ENCODE measurements around the gene ELK3.

Gene ELK3

DNA sequence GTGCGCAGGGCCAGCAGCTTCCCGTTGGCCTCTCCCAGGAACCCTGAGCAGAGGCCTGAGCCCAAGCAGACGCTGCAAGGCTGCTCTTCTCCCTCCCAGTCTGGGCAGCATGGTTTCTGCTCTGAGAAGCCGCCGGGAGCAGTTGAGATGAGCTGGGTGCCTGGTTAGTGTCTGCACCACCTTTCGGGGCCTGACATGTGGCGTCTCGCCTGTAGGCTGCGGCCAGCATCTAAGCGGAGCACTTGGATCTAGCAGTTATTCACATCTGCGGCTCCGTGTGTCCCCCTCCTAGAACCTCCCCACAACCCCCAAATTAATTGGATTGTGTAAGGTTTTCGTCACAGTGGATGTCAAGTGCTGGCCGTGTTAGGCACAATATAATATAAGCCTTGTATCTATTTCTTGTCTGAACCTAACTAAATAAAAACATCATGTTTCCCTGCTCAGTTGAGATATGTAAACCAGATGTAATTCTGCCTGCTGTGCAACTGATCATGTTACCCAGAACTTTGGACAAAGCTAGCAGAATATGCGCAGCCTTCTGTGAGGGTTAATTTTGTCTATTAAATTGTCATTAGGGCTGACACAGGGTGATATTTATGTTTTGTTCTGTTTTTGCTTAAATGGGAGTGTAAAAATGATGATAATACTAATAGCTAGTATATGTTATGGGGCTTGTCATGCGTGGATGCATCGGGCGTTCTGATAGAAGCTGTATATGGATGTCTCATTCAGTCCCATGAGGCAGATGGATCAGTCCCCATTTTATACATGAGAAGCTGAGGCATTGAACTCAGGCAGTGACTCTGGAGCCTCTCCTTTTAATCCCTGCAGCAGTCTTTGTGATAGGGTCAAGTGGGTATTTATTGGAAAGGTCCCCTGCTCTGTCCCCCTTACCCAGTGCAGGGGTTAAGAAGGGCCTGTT, 45.8 kb downstream of the ELK3 start (continued):
- TF ChIP-seq ZNF8 (CRISPR knock-in tag; IDR thresholded peaks at IDR 0.05) (0 out of 2 replicates have a peak, but pooled peaks have one; percentile 4), PPARA (CRISPR knock-in tag; IDR thresholded peaks at IDR 0.05; ENCODE audit: borderline replicate concordance) (no peak), ZNF70 (CRISPR knock-in tag; IDR thresholded peaks at IDR 0.05) (no peak), BACH2 (CRISPR knock-in tag; IDR thresholded peaks at IDR 0.05; ENCODE audit: borderline replicate concordance) (no peak), TSHZ2 (CRISPR knock-in tag; IDR thresholded peaks at IDR 0.05) (peak; percentile 87), ZC3H10 (CRISPR knock-in tag; IDR thresholded peaks at IDR 0.05) (no peak)

DNA sequence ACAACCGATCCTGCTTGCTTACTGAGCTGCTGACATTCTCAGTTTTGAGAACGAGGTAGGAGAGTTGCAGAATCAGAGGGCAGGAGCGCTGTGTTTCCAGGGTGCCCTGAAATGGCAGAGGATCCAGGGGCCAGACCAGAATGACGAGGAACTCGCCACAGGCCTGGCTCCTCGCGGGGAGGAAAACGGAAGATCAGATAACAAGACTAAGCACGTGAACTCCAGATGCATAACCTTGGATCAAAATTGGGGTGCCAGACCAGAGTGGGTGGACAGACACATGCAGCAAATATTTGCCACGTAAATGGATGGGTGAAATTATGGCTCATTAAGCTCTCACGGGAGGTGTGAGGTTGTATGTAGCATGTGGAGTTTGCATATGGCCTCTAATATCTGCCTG, 46.5 kb downstream of the ELK3 start:
- no peak for ATAC-seq

DNA sequence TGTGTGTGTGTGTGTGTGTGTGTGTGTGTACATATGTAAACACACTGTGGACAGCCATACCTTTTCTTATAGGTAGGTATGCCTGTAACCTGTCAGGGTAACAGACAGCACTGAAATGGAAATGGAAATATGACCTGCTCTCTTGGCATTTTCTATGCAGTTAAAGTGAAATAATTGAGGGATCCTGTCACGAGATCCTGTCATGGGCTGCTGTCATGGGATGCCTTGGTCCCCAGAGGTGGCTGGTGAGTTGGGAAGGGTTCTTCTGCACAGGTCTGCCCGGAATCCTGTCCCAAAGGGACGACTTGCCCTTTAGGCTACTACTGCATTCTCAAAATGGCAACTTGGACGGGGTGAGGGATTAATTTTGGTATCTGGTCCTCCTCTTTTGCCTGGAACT, 47.3 kb downstream of the ELK3 start:
- no peak for ATAC-seq
- TF ChIP-seq, protein P1, sequence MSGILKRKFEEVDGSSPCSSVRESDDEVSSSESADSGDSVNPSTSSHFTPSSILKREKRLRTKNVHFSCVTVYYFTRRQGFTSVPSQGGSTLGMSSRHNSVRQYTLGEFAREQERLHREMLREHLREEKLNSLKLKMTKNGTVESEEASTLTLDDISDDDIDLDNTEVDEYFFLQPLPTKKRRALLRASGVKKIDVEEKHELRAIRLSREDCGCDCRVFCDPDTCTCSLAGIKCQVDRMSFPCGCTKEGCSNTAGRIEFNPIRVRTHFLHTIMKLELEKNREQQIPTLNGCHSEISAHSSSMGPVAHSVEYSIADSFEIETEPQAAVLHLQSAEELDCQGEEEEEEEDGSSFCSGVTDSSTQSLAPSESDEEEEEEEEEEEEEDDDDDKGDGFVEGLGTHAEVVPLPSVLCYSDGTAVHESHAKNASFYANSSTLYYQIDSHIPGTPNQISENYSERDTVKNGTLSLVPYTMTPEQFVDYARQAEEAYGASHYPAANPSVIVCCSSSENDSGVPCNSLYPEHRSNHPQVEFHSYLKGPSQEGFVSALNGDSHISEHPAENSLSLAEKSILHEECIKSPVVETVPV (CRISPR knock-in tag; IDR thresholded peaks at IDR 0.05), result no peak
- TF ChIP-seq TOX (CRISPR knock-in tag; IDR thresholded peaks at IDR 0.05; ENCODE audit: borderline replicate concordance) (no peak), ZNF70 (CRISPR knock-in tag; IDR thresholded peaks at IDR 0.05) (no peak), BACH2 (CRISPR knock-in tag; IDR thresholded peaks at IDR 0.05; ENCODE audit: borderline replicate concordance) (no peak), TCF4 (CRISPR knock-in tag; IDR thresholded peaks at IDR 0.05; ENCODE audit: borderline replicate concordance) (no peak), GLIS3 (CRISPR knock-in tag; IDR thresholded peaks at IDR 0.05) (no peak), SNAI2 (CRISPR knock-in tag; IDR thresholded peaks at IDR 0.05) (no peak), ZFP3 (CRISPR knock-in tag; IDR thresholded peaks at IDR 0.05) (no peak), ESRRG (CRISPR knock-in tag; IDR thresholded peaks at IDR 0.05) (no peak), POU6F1 (CRISPR knock-in tag; IDR thresholded peaks at IDR 0.05; ENCODE audit: borderline replicate concordance, low read depth) (no peak), ZNF565 (CRISPR knock-in tag; conservative IDR thresholded peaks at IDR 0.05; ENCODE audit: low read depth) (no peak), ZFP30 (CRISPR knock-in tag; IDR thresholded peaks at IDR 0.05) (no peak), ARNTL (CRISPR knock-in tag; IDR thresholded peaks at IDR 0.05; ENCODE audit: borderline replicate concordance, low read depth) (no peak), TSHZ2 (CRISPR knock-in tag; IDR thresholded peaks at IDR 0.05) (no peak)

More for the DNA sequence above, 46.5 kb downstream of the ELK3 start:
- TF ChIP-seq RARB (CRISPR knock-in tag; IDR thresholded peaks at IDR 0.05) (no peak), SNAI2 (CRISPR knock-in tag; IDR thresholded peaks at IDR 0.05) (no peak), ZNF565 (CRISPR knock-in tag; conservative IDR thresholded peaks at IDR 0.05; ENCODE audit: low read depth) (no peak), GLIS3 (CRISPR knock-in tag; IDR thresholded peaks at IDR 0.05) (no peak), ISL1 (CRISPR knock-in tag; IDR thresholded peaks at IDR 0.05) (no peak), ESRRG (CRISPR knock-in tag; IDR thresholded peaks at IDR 0.05) (no peak), ZFP3 (CRISPR knock-in tag; IDR thresholded peaks at IDR 0.05) (no peak)
